Esophagus muscularis mucosa (tissue), 3 donors: Measurements from ENCODE around the gene ZNF22.

ENCODE experiments used
- CTCF ChIP-seq, 3 experiments: fragments of 200-600 bp in 2 of 3; fragments of 450-650 bp in 1 of 3; sonication (generic) in 2 of 3; IDR thresholded peaks; one replicate each; pipeline ENCODE4 v1.5.1; 2017 to 2019; ENCODE audit warnings: antibody characterized with exemption in 3 of 3, mild to moderate bottlenecking in 2 of 3, moderate library complexity in 1 of 3
- POLR2A ChIP-seq: fragments of 450-650 bp; IDR thresholded peaks from one replicate; pipeline ENCODE4 v1.6.1; 2017; ENCODE audit warnings: antibody characterized with exemption, moderate library complexity, mild to moderate bottlenecking, low read depth
- POLR2AphosphoS5 ChIP-seq, 2 donors: sonication (generic); formaldehyde crosslinking; IDR thresholded peaks; one replicate each; pipeline ENCODE4 v1.6.1; 2017; ENCODE audit warnings: antibody characterized with exemption in 2 of 2

GRCh38 chr10:44978570-44979280, 22.0 kb upstream of the ZNF22 start, which contains the start of gene DEPP1:
- peak in 2 of 3 experiments; percentile 24 to 34 for TF ChIP-seq CTCF (IDR thresholded peaks at IDR 0.05)
- peak; percentile 100 for TF ChIP-seq POLR2A
- peak; percentile 100 for TF ChIP-seq POLR2AphosphoS5 (IDR thresholded peaks at IDR 0.05)
